AG10803 (cell line): Measurements from ENCODE around the gene DMRT3.
"Not testable (repeated sequence)": the region's sequence is repeated elsewhere in the genome, so short reads cannot be mapped to it uniquely, and the experiment has no call there.

ENCODE experiments used
- DNase-seq: peaks from one replicate; pipeline ENCODE4 v3.0.0; 2010; ENCODE audit warnings: low read depth
- H3K4me3 ChIP-seq: 2 replicates; pipeline ENCODE4 v1.5.1; 2011; ENCODE audit warnings: mild to moderate bottlenecking, low read length, control low read depth
- TF ChIP-seq, protein P1 (sequence below): conservative IDR thresholded peaks from 2 replicates; pipeline ENCODE4 v1.5.1; 2011; ENCODE audit warnings: mild to moderate bottlenecking, low read length, control low read depth, inconsistent platforms

The DMRT3 gene

DNA sequence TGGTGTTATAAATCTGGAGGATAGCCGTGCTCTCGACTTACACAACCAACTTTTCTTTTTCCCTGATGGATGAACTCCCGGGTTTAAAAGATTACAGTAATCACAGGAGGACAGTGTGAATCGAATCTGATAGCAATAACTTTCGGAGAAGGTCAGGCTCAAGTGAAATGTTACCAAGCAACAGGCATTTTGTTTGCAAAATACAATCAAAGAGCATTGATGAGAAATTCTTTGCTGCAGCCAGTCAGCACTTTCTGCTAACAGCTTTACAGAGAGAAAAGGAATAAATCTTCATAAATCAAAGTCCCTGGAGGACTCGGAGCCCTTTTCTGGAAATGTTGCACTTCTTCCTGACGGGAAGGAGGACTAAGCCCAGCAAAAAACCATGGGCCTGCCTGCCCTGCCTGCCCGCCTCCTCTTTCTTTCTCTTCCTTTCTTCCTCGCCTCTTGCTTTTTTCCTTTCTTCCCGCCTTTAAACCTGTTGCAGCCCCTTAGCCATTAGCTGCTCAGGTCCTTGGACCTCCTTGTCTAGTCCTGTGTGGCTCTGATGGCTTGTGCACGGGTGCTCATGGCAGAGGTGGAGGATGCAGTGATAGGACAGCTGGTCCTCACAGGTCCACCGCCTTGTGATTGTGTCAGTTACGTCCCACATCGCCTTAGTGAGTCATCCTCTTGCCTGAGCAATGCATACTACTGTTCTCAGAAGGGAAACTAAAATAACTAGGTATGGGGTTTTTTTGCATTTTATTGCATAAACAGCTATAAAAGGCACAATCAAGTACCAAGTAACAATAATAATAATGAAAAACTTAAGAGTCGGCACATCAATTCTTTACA lies 6.2 kb downstream of the DMRT3 start:
- DNase-seq: no peak
- TF ChIP-seq, protein P1, sequence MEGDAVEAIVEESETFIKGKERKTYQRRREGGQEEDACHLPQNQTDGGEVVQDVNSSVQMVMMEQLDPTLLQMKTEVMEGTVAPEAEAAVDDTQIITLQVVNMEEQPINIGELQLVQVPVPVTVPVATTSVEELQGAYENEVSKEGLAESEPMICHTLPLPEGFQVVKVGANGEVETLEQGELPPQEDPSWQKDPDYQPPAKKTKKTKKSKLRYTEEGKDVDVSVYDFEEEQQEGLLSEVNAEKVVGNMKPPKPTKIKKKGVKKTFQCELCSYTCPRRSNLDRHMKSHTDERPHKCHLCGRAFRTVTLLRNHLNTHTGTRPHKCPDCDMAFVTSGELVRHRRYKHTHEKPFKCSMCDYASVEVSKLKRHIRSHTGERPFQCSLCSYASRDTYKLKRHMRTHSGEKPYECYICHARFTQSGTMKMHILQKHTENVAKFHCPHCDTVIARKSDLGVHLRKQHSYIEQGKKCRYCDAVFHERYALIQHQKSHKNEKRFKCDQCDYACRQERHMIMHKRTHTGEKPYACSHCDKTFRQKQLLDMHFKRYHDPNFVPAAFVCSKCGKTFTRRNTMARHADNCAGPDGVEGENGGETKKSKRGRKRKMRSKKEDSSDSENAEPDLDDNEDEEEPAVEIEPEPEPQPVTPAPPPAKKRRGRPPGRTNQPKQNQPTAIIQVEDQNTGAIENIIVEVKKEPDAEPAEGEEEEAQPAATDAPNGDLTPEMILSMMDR: no peak
- H3K4me3 ChIP-seq: no peak overlapping the region

DNA sequence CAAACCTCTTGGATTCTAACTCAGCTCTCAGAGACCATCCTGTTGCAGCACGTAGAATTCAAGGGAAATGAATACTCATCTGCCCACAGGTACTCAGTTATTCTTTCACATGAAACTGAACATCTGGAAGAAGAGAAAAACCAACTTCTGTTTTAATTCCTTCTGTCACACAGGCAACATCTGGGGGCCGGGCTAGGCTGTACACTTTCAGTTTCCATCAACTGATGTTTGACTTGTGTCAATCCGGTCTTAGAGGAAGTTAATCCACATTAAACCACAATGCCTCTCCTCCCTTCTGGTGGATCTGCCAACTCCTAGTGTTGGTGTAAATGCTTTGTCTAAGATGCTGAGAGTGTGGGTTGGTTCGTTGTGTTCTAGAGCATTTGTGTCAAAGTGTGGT lies 17.6 kb downstream of the DMRT3 start:
- H3K4me3 ChIP-seq: no peak overlapping the region
- DNase-seq: no peak
- TF ChIP-seq, protein P1: no peak

DNA sequence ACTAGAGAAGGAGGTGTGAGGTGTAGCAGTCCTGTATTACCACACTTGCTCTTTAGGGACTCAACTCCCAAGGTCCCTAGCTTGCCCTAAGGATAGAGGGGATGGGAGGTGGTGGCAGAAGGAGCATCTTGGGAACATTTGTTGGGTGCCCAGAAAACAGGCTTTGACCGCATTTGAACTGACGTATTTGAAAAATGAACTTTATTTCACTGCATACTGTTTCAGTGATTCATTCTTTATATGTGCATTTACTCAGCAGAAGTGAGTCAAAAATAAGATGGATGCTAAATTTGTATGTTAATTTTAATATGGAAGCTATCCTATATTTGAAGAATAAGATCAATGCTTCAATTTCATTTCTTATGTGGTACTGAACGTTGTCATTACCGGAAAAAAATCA lies 18.7 kb downstream of the DMRT3 start:
- TF ChIP-seq, protein P1: no peak
- no peak overlapping the region for H3K4me3 ChIP-seq

DNA sequence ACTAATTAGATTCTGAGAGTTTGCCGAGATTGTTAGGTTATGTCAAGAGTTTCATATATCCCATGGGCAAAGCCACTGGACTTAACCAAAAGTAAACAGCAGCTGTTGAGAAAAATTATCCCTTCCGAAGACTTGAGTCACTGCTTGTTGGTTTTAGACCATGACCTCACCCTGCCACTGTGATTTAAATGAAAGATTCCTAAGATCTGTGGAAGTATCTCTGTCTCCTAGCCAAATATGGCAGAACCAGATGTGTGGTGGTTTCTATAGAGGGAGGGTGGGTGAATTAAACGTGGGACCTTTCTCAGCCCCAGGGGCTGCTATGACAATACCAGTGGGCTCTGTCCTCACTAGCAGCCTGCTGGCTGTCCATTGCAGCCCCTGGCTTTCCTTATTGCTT lies 19.3 kb downstream of the DMRT3 start:
- H3K4me3 ChIP-seq: no peak overlapping the region
- peak; percentile 52 for DNase-seq
- TF ChIP-seq, protein P1: no peak

More for the DNA sequence above, 18.7 kb downstream of the DMRT3 start:
- DNase-seq: no peak

DNA sequence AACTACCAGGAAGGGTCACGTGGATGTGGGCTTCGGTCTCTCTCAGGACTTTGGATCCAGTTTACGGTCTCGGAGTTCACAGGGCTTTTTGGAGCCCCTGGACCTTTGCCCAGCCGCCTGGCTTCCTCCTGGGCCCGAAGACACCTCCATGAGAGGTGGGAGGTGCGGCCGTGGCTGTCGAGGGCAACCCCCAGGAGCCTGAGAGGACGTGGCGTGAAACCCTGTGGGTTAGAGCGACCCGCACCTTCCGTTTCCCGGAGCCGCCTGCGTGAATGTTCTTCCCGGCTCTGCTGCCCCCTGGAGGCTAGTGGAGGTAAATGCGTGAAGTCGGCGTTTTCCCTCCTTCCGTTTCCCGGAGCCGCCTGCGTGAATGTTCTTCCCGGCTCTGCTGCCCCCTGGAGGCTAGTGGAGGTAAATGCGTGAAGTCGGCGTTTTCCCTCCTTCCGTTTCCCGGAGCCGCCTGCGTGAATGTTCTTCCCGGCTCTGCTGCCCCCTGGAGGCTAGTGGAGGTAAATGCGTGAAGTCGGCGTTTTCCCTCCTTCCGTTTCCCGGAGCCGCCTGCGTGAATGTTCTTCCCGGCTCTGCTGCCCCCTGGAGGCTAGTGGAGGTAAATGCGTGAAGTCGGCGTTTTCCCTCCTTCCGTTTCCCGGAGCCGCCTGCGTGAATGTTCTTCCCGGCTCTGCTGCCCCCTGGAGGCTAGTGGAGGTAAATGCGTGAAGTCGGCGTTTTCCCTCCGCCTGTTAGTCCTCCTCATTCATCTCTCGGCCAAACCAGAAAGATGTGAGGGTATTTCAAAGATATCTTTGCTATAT lies 22.1 kb downstream of the DMRT3 start:
- not testable (repeated sequence) for DNase-seq, H3K4me3 ChIP-seq

DNA sequence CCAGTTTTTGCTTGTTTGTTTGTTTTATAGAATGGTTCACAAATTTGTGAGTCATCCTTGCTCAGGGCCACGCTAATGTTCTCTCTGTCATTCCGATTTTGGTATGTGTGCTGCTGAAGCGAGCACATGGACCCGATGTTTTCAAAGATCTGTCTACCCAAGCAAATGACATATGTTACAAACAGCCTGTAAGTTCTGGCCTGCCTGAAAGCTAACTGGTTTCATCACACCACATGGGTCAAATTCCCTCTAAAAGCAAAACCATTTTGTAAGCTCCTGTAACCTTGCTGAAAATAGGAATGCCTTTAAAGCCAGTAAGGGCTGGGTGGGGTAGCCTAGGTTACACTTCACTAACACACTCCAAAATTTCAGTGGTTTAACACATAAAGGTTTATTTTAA lies 25.4 kb downstream of the DMRT3 start:
- H3K4me3 ChIP-seq: no peak overlapping the region
- DNase-seq: peak; percentile 8
- TF ChIP-seq, protein P1: no peak

DNA sequence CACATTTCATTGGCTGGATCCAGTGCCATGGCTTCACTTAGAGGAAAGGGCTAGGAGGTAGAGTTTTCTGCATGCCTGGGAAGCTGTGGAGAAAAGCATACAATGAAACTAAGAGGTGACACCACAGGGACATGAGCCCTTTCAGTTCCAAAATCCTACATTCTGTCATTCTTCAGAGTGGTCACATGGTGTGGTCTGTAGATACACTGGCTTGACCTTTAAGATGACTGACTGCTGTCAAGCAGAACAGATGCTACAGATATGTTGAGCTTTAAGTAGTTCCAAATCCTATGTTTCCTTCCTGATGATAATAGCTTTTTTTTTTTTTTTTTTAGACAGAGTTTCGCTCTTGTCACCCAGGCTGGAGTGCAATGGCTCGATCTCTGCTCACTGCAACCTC lies 26.2 kb downstream of the DMRT3 start:
- no peak overlapping the region for H3K4me3 ChIP-seq
- TF ChIP-seq, protein P1: no peak
- no peak for DNase-seq
